GM12878 (cell line): ENCODE results near the gene TUBA1B. TPM values are rescaled to one million over a fixed set of nuclear protein-coding genes. Genes with fewer than 3 reads are reported as not detected.

Experiments
- ATF2 ChIP-seq: IDR thresholded peaks from 2 replicates; pipeline ENCODE4 v1.6.1; 2012; ENCODE audit warnings: low read length, inconsistent platforms
- CHD4 ChIP-seq: fragments of 200-600 bp; sonication (generic); IDR thresholded peaks from 2 replicates; pipeline ENCODE4 v1.6.1; 2016; ENCODE audit warnings: mild to moderate bottlenecking
- IRF5 ChIP-seq: fragments of 450-650 bp; IDR thresholded peaks from 2 replicates; pipeline ENCODE4 v1.6.1; 2017; ENCODE audit warnings: borderline replicate concordance
- POLR2A ChIP-seq: IDR thresholded peaks from 2 replicates; pipeline ENCODE4 v1.6.1; 2011; ENCODE audit warnings: low read depth, mild to moderate bottlenecking, low read length
- RBBP5 ChIP-seq: fragments of 200-600 bp; sonication (generic); conservative IDR thresholded peaks from 2 replicates; pipeline ENCODE4 v1.6.1; 2016
- SIN3A ChIP-seq: IDR thresholded peaks from 2 replicates; pipeline ENCODE4 v1.6.1; 2012; ENCODE audit warnings: low read depth, low read length, improper control_type of control experiment
- SPI1 ChIP-seq: IDR thresholded peaks from 2 replicates; pipeline ENCODE4 v1.6.1; 2011; ENCODE audit warnings: low read depth, mild to moderate bottlenecking, low read length, moderate library complexity, borderline replicate concordance; ENCODE audit not compliant: insufficient read depth
- YY1 ChIP-seq: IDR thresholded peaks from 2 replicates; pipeline ENCODE4 v1.6.1; 2011; ENCODE audit warnings: low read depth, mild to moderate bottlenecking, low read length
- polyA plus RNA-seq, 11 experiments: library from polyadenylated mRNA; depleted of rRNA in 4 of 11; unstranded in 6 of 11; stranded (reverse) in 5 of 11; fragments of >200 nt; fragmentation: Nextera tagmentation in 4 of 11; fragmentation: Illumina TruSeq in 1 of 11; extraction: Ambion mirVana in 4 of 11; extraction: Trizol in 1 of 11; gene quantifications; 1 replicate in 1 of 11; 2 replicates in 10 of 11; pipeline versions ENCODE4 v1.2.1 to v1.2.3, GENCODE V29; 2011 to 2016; ENCODE audit warnings: inconsistent platforms in 2 of 11, missing spikeins in 2 of 11, low read depth in 1 of 11
- total RNA-seq, 4 experiments: library from RNA; depleted of rRNA in 3 of 4; stranded (reverse); fragments of >200 nt in 3 of 4; fragmentation: Illumina TruSeq in 1 of 4; extraction: Trizol in 1 of 4; gene quantifications; 2 replicates each; pipeline versions ENCODE4 v1.2.1 to v1.2.3, GENCODE V29; 2013 to 2021
- TF ChIP-seq, protein P1 (sequence below): fragments of 450-650 bp; formaldehyde crosslinking; IDR thresholded peaks from 2 replicates; pipeline ENCODE4 v1.5.0; 2022; ENCODE audit warnings: mild to moderate bottlenecking, missing genetic modification characterization

Gene TUBA1B
- total and polyA plus RNA-seq, 10 of the 15 experiments (the other 5 are each of a cell fraction or from before 2014, with no cell fraction given), result 2,328 to 4,712 (median 3,552) TPM

- no peak for TF ChIP-seq RBBP5
- no peak for TF ChIP-seq IRF5
- TF ChIP-seq, protein P1, sequence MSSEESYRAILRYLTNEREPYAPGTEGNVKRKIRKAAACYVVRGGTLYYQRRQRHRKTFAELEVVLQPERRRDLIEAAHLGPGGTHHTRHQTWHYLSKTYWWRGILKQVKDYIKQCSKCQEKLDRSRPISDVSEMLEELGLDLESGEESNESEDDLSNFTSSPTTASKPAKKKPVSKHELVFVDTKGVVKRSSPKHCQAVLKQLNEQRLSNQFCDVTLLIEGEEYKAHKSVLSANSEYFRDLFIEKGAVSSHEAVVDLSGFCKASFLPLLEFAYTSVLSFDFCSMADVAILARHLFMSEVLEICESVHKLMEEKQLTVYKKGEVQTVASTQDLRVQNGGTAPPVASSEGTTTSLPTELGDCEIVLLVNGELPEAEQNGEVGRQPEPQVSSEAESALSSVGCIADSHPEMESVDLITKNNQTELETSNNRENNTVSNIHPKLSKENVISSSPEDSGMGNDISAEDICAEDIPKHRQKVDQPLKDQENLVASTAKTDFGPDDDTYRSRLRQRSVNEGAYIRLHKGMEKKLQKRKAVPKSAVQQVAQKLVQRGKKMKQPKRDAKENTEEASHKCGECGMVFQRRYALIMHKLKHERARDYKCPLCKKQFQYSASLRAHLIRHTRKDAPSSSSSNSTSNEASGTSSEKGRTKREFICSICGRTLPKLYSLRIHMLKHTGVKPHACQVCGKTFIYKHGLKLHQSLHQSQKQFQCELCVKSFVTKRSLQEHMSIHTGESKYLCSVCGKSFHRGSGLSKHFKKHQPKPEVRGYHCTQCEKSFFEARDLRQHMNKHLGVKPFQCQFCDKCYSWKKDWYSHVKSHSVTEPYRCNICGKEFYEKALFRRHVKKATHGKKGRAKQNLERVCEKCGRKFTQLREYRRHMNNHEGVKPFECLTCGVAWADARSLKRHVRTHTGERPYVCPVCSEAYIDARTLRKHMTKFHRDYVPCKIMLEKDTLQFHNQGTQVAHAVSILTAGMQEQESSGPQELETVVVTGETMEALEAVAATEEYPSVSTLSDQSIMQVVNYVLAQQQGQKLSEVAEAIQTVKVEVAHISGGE (CRISPR knock-in tag), result no peak; the same call in 1 of the 2 replicates
- peak; percentile 65; the same call in 1 of the 2 replicates for TF ChIP-seq ATF2
- no peak for TF ChIP-seq CHD4
- peak; percentile 84 for TF ChIP-seq POLR2A
- TF ChIP-seq YY1, result peak; percentile 92
- peak; percentile 85 for TF ChIP-seq SPI1
- TF ChIP-seq SIN3A, result peak; percentile 82
These were observed 794 bp downstream of the TUBA1B start (continued) for GRCh38 chr12:49130151-49131050.
